HEK293T (cell line): ENCODE measurements around the gene TRAPPC12.

Source experiments
- CTCF ChIA-PET: fragments of 350-600 bp; formaldehyde crosslinking; extraction: SDS; loops from one replicate; lab custom pipeline; 2021; ENCODE audit warnings: antibody characterized with exemption, inconsistent platforms; lab: Yijun Ruan, JAX
- POLR2A ChIA-PET: fragments of 350-600 bp; formaldehyde crosslinking; extraction: SDS; loops from one replicate; lab custom pipeline; 2020; ENCODE audit warnings: antibody characterized with exemption, inconsistent platforms; lab: Yijun Ruan, JAX
- DNase-seq: peaks from one replicate; pipeline ENCODE4 v3.0.0; 2012; ENCODE audit warnings: mixed read lengths; ENCODE audit errors: extremely low spot score
- ARNT ChIP-seq: fragments of 450-650 bp; IDR thresholded peaks from 2 replicates; pipeline ENCODE4 v1.6.1; 2017; ENCODE audit warnings: mild to moderate bottlenecking
- BHLHE40 ChIP-seq: fragments of 450-650 bp; IDR thresholded peaks from 2 replicates; pipeline ENCODE4 v1.6.1; 2016; ENCODE audit warnings: mild to moderate bottlenecking, moderate library complexity, borderline replicate concordance
- CTBP1 ChIP-seq: fragments of 450-650 bp; IDR thresholded peaks from 2 replicates; pipeline ENCODE4 v1.6.1; 2016; ENCODE audit warnings: borderline replicate concordance
- ELF4 ChIP-seq: fragments of 450-650 bp; IDR thresholded peaks from 2 replicates; pipeline ENCODE4 v1.6.1; 2017; ENCODE audit warnings: antibody characterized with exemption
- FOXA1 ChIP-seq: fragments of 450-650 bp; IDR thresholded peaks from 2 replicates; pipeline ENCODE4 v1.6.1; 2016; ENCODE audit warnings: mild to moderate bottlenecking
- FOXK2 ChIP-seq: fragments of 450-650 bp; IDR thresholded peaks from 2 replicates; pipeline ENCODE4 v1.6.1; 2016; ENCODE audit warnings: mild to moderate bottlenecking
- FOXM1 ChIP-seq: fragments of 450-650 bp; IDR thresholded peaks from 2 replicates; pipeline ENCODE4 v1.6.1; 2017; ENCODE audit warnings: mild to moderate bottlenecking, borderline replicate concordance
- HDGF ChIP-seq: fragments of 450-650 bp; IDR thresholded peaks from 2 replicates; pipeline ENCODE4 v1.6.1; 2017; ENCODE audit warnings: antibody characterized with exemption, borderline replicate concordance
- L3MBTL2 ChIP-seq: fragments of 450-650 bp; conservative IDR thresholded peaks from 2 replicates; pipeline ENCODE4 v1.6.1; 2016; ENCODE audit warnings: mild to moderate bottlenecking
- LEF1 ChIP-seq: fragments of 450-650 bp; IDR thresholded peaks from 2 replicates; pipeline ENCODE4 v1.6.1; 2017; ENCODE audit warnings: mild to moderate bottlenecking, borderline replicate concordance
- NFRKB ChIP-seq: fragments of 450-650 bp; IDR thresholded peaks from 2 replicates; pipeline ENCODE4 v1.6.1; 2016; ENCODE audit warnings: mild to moderate bottlenecking, moderate library complexity
- PKNOX1 ChIP-seq: fragments of 450-650 bp; IDR thresholded peaks from 2 replicates; pipeline ENCODE4 v1.6.1; 2016
- SP1 ChIP-seq: fragments of 450-650 bp; IDR thresholded peaks from 2 replicates; pipeline ENCODE4 v1.6.1; 2017
- SUZ12 ChIP-seq: fragments of 450-650 bp; IDR thresholded peaks from 2 replicates; pipeline ENCODE4 v1.6.1; 2016; ENCODE audit warnings: mild to moderate bottlenecking
- TARDBP ChIP-seq: fragments of 450-650 bp; IDR thresholded peaks from 2 replicates; pipeline ENCODE4 v1.6.1; 2016
- ZNF384 ChIP-seq: fragments of 450-650 bp; IDR thresholded peaks from 2 replicates; pipeline ENCODE4 v1.6.1; 2016

TRAPPC12 gene

GRCh38 chr2:3463186-3463835 lies 83.8 kb downstream of the TRAPPC12 start:
- ChIA-PET CTCF (interaction anchor here (0.5 to 1.0 kb wide), 2 partner anchors 10 to 123 kb away, joined by 3 to 4 read pairs; no protein-coding TSS in a partner anchor), POLR2A (interaction anchor here (0.9 kb wide), 1 partner anchor 84 kb away, joined by 3 read pairs; the partner anchor contains the start of gene TRAPPC12)
- DNase-seq = no peak
- TF ChIP-seq NFRKB (no peak), PKNOX1 (no peak), LEF1 (no peak), HDGF (no peak), ARNT (no peak), ZNF384 (no peak), SUZ12 (no peak), L3MBTL2 (no peak), CTBP1 (no peak), ELF4 (no peak), FOXK2 (no peak), TARDBP (no peak), FOXA1 (no peak)

GRCh38 chr2:3463944-3464343 lies 84.5 kb downstream of the TRAPPC12 start:
- CTCF ChIA-PET = interaction anchor here (1.0 kb wide), 1 partner anchor 9 kb away, joined by 4 read pairs; no protein-coding TSS in a partner anchor
- TF ChIP-seq FOXK2 (no peak), SUZ12 (no peak), ELF4 (no peak), PKNOX1 (no peak), BHLHE40 (no peak), ZNF384 (no peak), ARNT (no peak), LEF1 (no peak), L3MBTL2 (no peak), HDGF (no peak), FOXM1 (no peak), TARDBP (no peak), CTBP1 (no peak), SP1 (no peak), NFRKB (no peak), FOXA1 (no peak)
- POLR2A ChIA-PET = no interaction called here
- DNase-seq = no peak

GRCh38 chr2:3464401-3465005 lies 85.0 kb downstream of the TRAPPC12 start:
- no peak for DNase-seq
- TF ChIP-seq LEF1 = no peak
- TF ChIP-seq CTBP1 = no peak
- no peak for TF ChIP-seq BHLHE40
- no peak for TF ChIP-seq FOXK2
- TF ChIP-seq ARNT = no peak
- no peak for TF ChIP-seq HDGF
- TF ChIP-seq ZNF384 = no peak
- no peak for TF ChIP-seq SP1
- no peak for TF ChIP-seq L3MBTL2
- TF ChIP-seq FOXA1 = no peak
- no peak for TF ChIP-seq SUZ12
- no peak for TF ChIP-seq PKNOX1
- CTCF ChIA-PET = interaction anchor here (1.0 kb wide), 1 partner anchor 9 kb away, joined by 4 read pairs; no protein-coding TSS in a partner anchor
- POLR2A ChIA-PET = no interaction called here

- TF ChIP-seq TARDBP (no peak), PKNOX1 (no peak), FOXM1 (no peak), BHLHE40 (no peak), FOXA1 (no peak), ZNF384 (no peak), SUZ12 (no peak), NFRKB (no peak), LEF1 (no peak), FOXK2 (no peak), HDGF (no peak), L3MBTL2 (no peak), ELF4 (no peak), SP1 (no peak), CTBP1 (no peak), ARNT (no peak)
- DNase-seq = no peak
- CTCF ChIA-PET = no interaction called here
- POLR2A ChIA-PET = no interaction called here
Measured at GRCh38 chr2:3465328-3465727, 85.8 kb downstream of the TRAPPC12 start.
